RWPE2 (cell line): ENCODE data around the gene CCDC51.
"Not testable (repeated sequence)": the region's sequence is repeated elsewhere in the genome, so short reads cannot be mapped to it uniquely, and the experiment has no call there.

ENCODE experiments used
- ATAC-seq: fragments of 200-7000 bp; cut with Tn5 transposase; 3 replicates; pipeline ENCODE4 v1.9.1; 2021; ENCODE audit warnings: low read depth
- DNase-seq: peaks from one replicate; pipeline ENCODE4 v3.0.0-alpha.2; 2020; ENCODE audit warnings: low spot score
- H3K27ac ChIP-seq: fragments of 450-650 bp; 2 replicates; pipeline ENCODE4 v1.5.1; 2017; ENCODE audit warnings: mild to moderate bottlenecking; ENCODE audit not compliant: poor library complexity, severe bottlenecking
- H3K27me3 ChIP-seq: fragments of 250-450 bp; sonication (Bioruptor Pico); 2 replicates; pipeline ENCODE4 v1.5.1; 2021; ENCODE audit warnings: mild to moderate bottlenecking, moderate library complexity; ENCODE audit not compliant: insufficient read depth, poor library complexity, severe bottlenecking
- H3K36me3 ChIP-seq: fragments of 250-450 bp; sonication (Bioruptor Pico); 2 replicates; pipeline ENCODE4 v1.5.1; 2020; ENCODE audit warnings: low read depth, mild to moderate bottlenecking, moderate library complexity
- H3K4me1 ChIP-seq: fragments of 250-450 bp; sonication (Bioruptor Pico); 2 replicates; pipeline ENCODE4 v1.5.1; 2021; ENCODE audit warnings: mild to moderate bottlenecking, moderate library complexity; ENCODE audit not compliant: insufficient read depth, poor library complexity, severe bottlenecking
- H3K4me3 ChIP-seq: fragments of 250-450 bp; sonication (Bioruptor Pico); 2 replicates; pipeline ENCODE4 v1.5.1; 2021; ENCODE audit warnings: mild to moderate bottlenecking, moderate library complexity; ENCODE audit not compliant: severe bottlenecking
- H3K9me3 ChIP-seq: fragments of 250-450 bp; sonication (Bioruptor Pico); 2 replicates; pipeline ENCODE4 v1.5.1; 2021; ENCODE audit warnings: mild to moderate bottlenecking, moderate library complexity; ENCODE audit not compliant: severe bottlenecking
- TF ChIP-seq, protein P1 (sequence below): fragments of 450-650 bp; IDR thresholded peaks from one replicate; pipeline ENCODE4 v1.5.1; 2017; ENCODE audit warnings: mild to moderate bottlenecking, moderate library complexity; ENCODE audit not compliant: poor library complexity, severe bottlenecking

Gene CCDC51

GRCh38 chr3:48477959-48478520 lies 38.1 kb upstream of the CCDC51 start:
- no peak overlapping the region for H3K4me3 ChIP-seq
- ATAC-seq: no peak

GRCh38 chr3:48476426-48477053 lies 36.6 kb upstream of the CCDC51 start:
- ATAC-seq: no peak
- no peaks in the 10 kb centered on the region for H3K9me3 ChIP-seq
- no peak overlapping the region for H3K4me3 ChIP-seq
- no peak overlapping the region for H3K27ac ChIP-seq
- DNase-seq: no peak
- TF ChIP-seq, protein P1, sequence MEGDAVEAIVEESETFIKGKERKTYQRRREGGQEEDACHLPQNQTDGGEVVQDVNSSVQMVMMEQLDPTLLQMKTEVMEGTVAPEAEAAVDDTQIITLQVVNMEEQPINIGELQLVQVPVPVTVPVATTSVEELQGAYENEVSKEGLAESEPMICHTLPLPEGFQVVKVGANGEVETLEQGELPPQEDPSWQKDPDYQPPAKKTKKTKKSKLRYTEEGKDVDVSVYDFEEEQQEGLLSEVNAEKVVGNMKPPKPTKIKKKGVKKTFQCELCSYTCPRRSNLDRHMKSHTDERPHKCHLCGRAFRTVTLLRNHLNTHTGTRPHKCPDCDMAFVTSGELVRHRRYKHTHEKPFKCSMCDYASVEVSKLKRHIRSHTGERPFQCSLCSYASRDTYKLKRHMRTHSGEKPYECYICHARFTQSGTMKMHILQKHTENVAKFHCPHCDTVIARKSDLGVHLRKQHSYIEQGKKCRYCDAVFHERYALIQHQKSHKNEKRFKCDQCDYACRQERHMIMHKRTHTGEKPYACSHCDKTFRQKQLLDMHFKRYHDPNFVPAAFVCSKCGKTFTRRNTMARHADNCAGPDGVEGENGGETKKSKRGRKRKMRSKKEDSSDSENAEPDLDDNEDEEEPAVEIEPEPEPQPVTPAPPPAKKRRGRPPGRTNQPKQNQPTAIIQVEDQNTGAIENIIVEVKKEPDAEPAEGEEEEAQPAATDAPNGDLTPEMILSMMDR: no peak
- H3K36me3 ChIP-seq: 0 out of 2 replicates have a peak, but pooled peaks cover 8% of the 10 kb centered on the region
- peaks cover 10% of the 10 kb centered on the region for H3K4me1 ChIP-seq
- no peaks in the 10 kb centered on the region for H3K27me3 ChIP-seq

More at GRCh38 chr3:48477959-48478520, 38.1 kb upstream of the CCDC51 start:
- DNase-seq: no peak
- peaks cover 5% of the 10 kb centered on the region for H3K4me1 ChIP-seq
- no peaks in the 10 kb centered on the region for H3K27me3 ChIP-seq
- TF ChIP-seq, protein P1: no peak
- no peak overlapping the region for H3K27ac ChIP-seq
- no peaks in the 10 kb centered on the region for H3K9me3 ChIP-seq
- 0 out of 2 replicates have a peak, but pooled peaks cover 8% of the 10 kb centered on the region for H3K36me3 ChIP-seq

GRCh38 chr3:48475188-48475587 lies 35.3 kb upstream of the CCDC51 start:
- no peak for DNase-seq
- Histone ChIP-seq H3K9me3 (no peaks in the 10 kb centered on the region), H3K27me3 (no peaks in the 10 kb centered on the region), H3K4me1 (peaks cover 11% of the 10 kb centered on the region), H3K4me3 (no peak overlapping the region), H3K27ac (no peak overlapping the region), H3K36me3 (peaks cover 3% of the 10 kb centered on the region; the same call in 1 of the 2 replicates)
- TF ChIP-seq, protein P1: no peak
- no peak for ATAC-seq

- H3K27ac ChIP-seq: no peak overlapping the region
Measured at GRCh38 chr3:48474619-48475018, 34.7 kb upstream of the CCDC51 start.

GRCh38 chr3:48474031-48474430 lies 34.1 kb upstream of the CCDC51 start:
- Histone ChIP-seq H3K4me1 (peaks cover 11% of the 10 kb centered on the region), H3K27ac (peak overlapping the region; percentile 85)
- not testable (repeated sequence) for H3K4me3 ChIP-seq, DNase-seq, ATAC-seq, H3K36me3 ChIP-seq, H3K9me3 ChIP-seq, H3K27me3 ChIP-seq

More at GRCh38 chr3:48474619-48475018, 34.7 kb upstream of the CCDC51 start:
- H3K4me1 ChIP-seq: peaks cover 11% of the 10 kb centered on the region
- peaks cover 3% of the 10 kb centered on the region; the same call in 1 of the 2 replicates for H3K36me3 ChIP-seq
- TF ChIP-seq, protein P1: no peak
- H3K27me3 ChIP-seq: no peaks in the 10 kb centered on the region
- H3K4me3 ChIP-seq: no peak overlapping the region
- DNase-seq: no peak
- ATAC-seq: no peak
- H3K9me3 ChIP-seq: no peaks in the 10 kb centered on the region
